ENCODE results near the gene SGMS1.

GRCh38 chr10:50417886-50418830 lies 205.6 kb downstream of the SGMS1 start:
- TF ChIP-seq POLR2A (IDR thresholded peaks at IDR 0.05; ENCODE audit: low read length) (peak; percentile 78), GATA1 (IDR thresholded peaks at IDR 0.05; ENCODE audit: low read depth, low read length) (no peak)
